HEK293 (cell line): ENCODE data around the gene FYTTD1.

Experiments used
- GLI4 ChIP-seq: fragments of 450-650 bp; formaldehyde crosslinking; IDR thresholded peaks from 2 replicates; pipeline ENCODE4 v1.5.1; 2016; ENCODE audit warnings: missing biosample characterization, missing genetic modification characterization
- GLIS2 ChIP-seq: fragments of 450-650 bp; formaldehyde crosslinking; IDR thresholded peaks from 2 replicates; pipeline ENCODE4 v1.5.1; 2016; ENCODE audit warnings: missing biosample characterization, missing genetic modification characterization
- HIC1 ChIP-seq: fragments of 450-650 bp; formaldehyde crosslinking; IDR thresholded peaks from 2 replicates; pipeline ENCODE4 v1.5.1; 2016; ENCODE audit warnings: missing biosample characterization, missing genetic modification characterization
- IKZF3 ChIP-seq: fragments of 450-650 bp; IDR thresholded peaks from 2 replicates; pipeline ENCODE4 v1.5.0; 2018; ENCODE audit warnings: missing biosample characterization, mild to moderate bottlenecking, missing genetic modification characterization, moderate library complexity
- MEIS1 ChIP-seq: sonication (generic); formaldehyde crosslinking; IDR thresholded peaks from 2 replicates; pipeline ENCODE4 v1.8.1; 2022; ENCODE audit warnings: missing genetic modification reagents, mild to moderate bottlenecking, borderline replicate concordance
- MZF1 ChIP-seq: fragments of 450-650 bp; formaldehyde crosslinking; IDR thresholded peaks from 2 replicates; pipeline ENCODE4 v1.5.1; 2017; ENCODE audit warnings: missing biosample characterization, missing genetic modification characterization, borderline replicate concordance
- PRDM1 ChIP-seq: fragments of 450-650 bp; formaldehyde crosslinking; IDR thresholded peaks from 2 replicates; pipeline ENCODE4; 2016; ENCODE audit warnings: missing biosample characterization, missing genetic modification characterization
- PRDM10 ChIP-seq: fragments of 450-650 bp; formaldehyde crosslinking; IDR thresholded peaks from 2 replicates; pipeline ENCODE4 v1.5.1; 2016; ENCODE audit warnings: missing biosample characterization, missing genetic modification characterization
- PRDM4 ChIP-seq: fragments of 450-650 bp; formaldehyde crosslinking; IDR thresholded peaks from 2 replicates; pipeline ENCODE4 v1.5.1; 2017; ENCODE audit warnings: missing biosample characterization, missing genetic modification characterization
- REPIN1 ChIP-seq: fragments of 450-650 bp; formaldehyde crosslinking; IDR thresholded peaks from 2 replicates; pipeline ENCODE4 v1.5.1; 2017; ENCODE audit warnings: missing biosample characterization, missing genetic modification characterization, low read depth
- ZBTB17 ChIP-seq: fragments of 450-650 bp; formaldehyde crosslinking; IDR thresholded peaks from 2 replicates; pipeline ENCODE4 v1.5.1; 2016; ENCODE audit warnings: missing biosample characterization, missing genetic modification characterization
- ZBTB21 ChIP-seq: fragments of 450-650 bp; formaldehyde crosslinking; IDR thresholded peaks from 2 replicates; pipeline ENCODE4 v1.5.1; 2017; ENCODE audit warnings: missing biosample characterization, missing genetic modification characterization
- ZBTB44 ChIP-seq: fragments of 450-650 bp; IDR thresholded peaks from 2 replicates; pipeline ENCODE4 v1.5.1; 2018; ENCODE audit warnings: missing biosample characterization, mild to moderate bottlenecking, missing genetic modification characterization
- ZFP37 ChIP-seq: fragments of 450-650 bp; formaldehyde crosslinking; IDR thresholded peaks from 2 replicates; pipeline ENCODE4 v1.5.1; 2016; ENCODE audit warnings: missing biosample characterization, missing genetic modification characterization
- ZNF133 ChIP-seq: fragments of 450-650 bp; formaldehyde crosslinking; IDR thresholded peaks from 2 replicates; pipeline ENCODE4 v1.5.1; 2016; ENCODE audit warnings: missing biosample characterization, missing genetic modification characterization
- ZNF140 ChIP-seq: fragments of 450-650 bp; formaldehyde crosslinking; IDR thresholded peaks from 2 replicates; pipeline ENCODE4 v1.5.1; 2016; ENCODE audit warnings: missing biosample characterization, missing genetic modification characterization
- ZNF146 ChIP-seq: fragments of 450-650 bp; formaldehyde crosslinking; IDR thresholded peaks from 2 replicates; pipeline ENCODE4 v1.5.1; 2016; ENCODE audit warnings: missing biosample characterization, missing genetic modification characterization
- ZNF223 ChIP-seq: fragments of 450-650 bp; formaldehyde crosslinking; IDR thresholded peaks from 2 replicates; pipeline ENCODE4 v1.5.1; 2016; ENCODE audit warnings: missing biosample characterization, missing genetic modification characterization
- ZNF274 ChIP-seq, 2 experiments: fragments of 200-500 bp in 1 of 2; fragments of 450-650 bp in 1 of 2; sonication (Bioruptor generic) in 1 of 2; formaldehyde crosslinking in 1 of 2; IDR thresholded peaks; 2 replicates each; pipeline versions ENCODE4 v1.5.1 to v1.6.1; 2014 to 2016; ENCODE audit warnings: borderline replicate concordance in 1 of 2, inconsistent platforms in 1 of 2, low read length in 1 of 2, missing biosample characterization in 1 of 2, missing genetic modification characterization in 1 of 2
- ZNF341 ChIP-seq: fragments of 450-650 bp; formaldehyde crosslinking; IDR thresholded peaks from 2 replicates; pipeline ENCODE4; 2016; ENCODE audit warnings: low read depth, missing biosample characterization, missing genetic modification characterization
- ZNF354C ChIP-seq: fragments of 450-650 bp; formaldehyde crosslinking; IDR thresholded peaks from 2 replicates; pipeline ENCODE4 v1.5.1; 2016; ENCODE audit warnings: missing biosample characterization, missing genetic modification characterization, low read depth, borderline replicate concordance
- ZNF391 ChIP-seq: fragments of 450-650 bp; formaldehyde crosslinking; IDR thresholded peaks from 2 replicates; pipeline ENCODE4 v1.5.1; 2016; ENCODE audit warnings: low read depth, missing biosample characterization, missing genetic modification characterization, borderline replicate concordance
- ZNF394 ChIP-seq: fragments of 450-650 bp; formaldehyde crosslinking; IDR thresholded peaks from 2 replicates; pipeline ENCODE4 v1.5.1; 2016; ENCODE audit warnings: missing biosample characterization, missing genetic modification characterization, mild to moderate bottlenecking, moderate library complexity, borderline replicate concordance
- ZNF529 ChIP-seq: fragments of 450-650 bp; formaldehyde crosslinking; IDR thresholded peaks from 2 replicates; pipeline ENCODE4 v1.5.1; 2017; ENCODE audit warnings: missing genetic modification characterization, missing biosample characterization; ENCODE audit not compliant: insufficient replicate concordance
- ZNF548 ChIP-seq: fragments of 450-650 bp; formaldehyde crosslinking; IDR thresholded peaks from 2 replicates; pipeline ENCODE4 v1.5.1; 2016; ENCODE audit warnings: missing biosample characterization, missing genetic modification characterization
- ZNF549 ChIP-seq: fragments of 450-650 bp; IDR thresholded peaks from 2 replicates; pipeline ENCODE4 v1.5.1; 2018; ENCODE audit warnings: missing biosample characterization, missing genetic modification characterization, mild to moderate bottlenecking, inconsistent platforms, moderate library complexity
- ZNF596 ChIP-seq: fragments of 450-650 bp; IDR thresholded peaks from 2 replicates; pipeline ENCODE4 v1.5.0; 2018; ENCODE audit warnings: missing biosample characterization, mild to moderate bottlenecking, missing genetic modification characterization, moderate library complexity
- ZNF629 ChIP-seq: fragments of 450-650 bp; formaldehyde crosslinking; IDR thresholded peaks from 2 replicates; pipeline ENCODE4 v1.5.1; 2017; ENCODE audit warnings: missing biosample characterization, missing genetic modification characterization
- ZNF843 ChIP-seq: fragments of 450-650 bp; formaldehyde crosslinking; IDR thresholded peaks from 2 replicates; pipeline ENCODE4 v1.5.1; 2016; ENCODE audit warnings: missing biosample characterization, missing genetic modification characterization
- ZSCAN30 ChIP-seq: fragments of 450-650 bp; IDR thresholded peaks from 2 replicates; pipeline ENCODE4 v1.5.1; 2018; ENCODE audit warnings: missing biosample characterization, mild to moderate bottlenecking, missing genetic modification characterization, moderate library complexity
- ZXDB ChIP-seq: fragments of 450-650 bp; formaldehyde crosslinking; IDR thresholded peaks from 2 replicates; pipeline ENCODE4 v1.5.1; 2016; ENCODE audit warnings: missing biosample characterization, missing genetic modification characterization

The FYTTD1 gene

GRCh38 chr3:197749315-197749600, 425 bp upstream of the FYTTD1 start (continued):
- TF ChIP-seq ZBTB44 (tag by site-specific recombination) (peak; percentile 74), ZNF140 (tag by site-specific recombination) (no peak), ZNF529 (tag by site-specific recombination) (no peak), ZNF133 (no peak), HIC1 (tag by site-specific recombination) (peak; percentile 61; the same call in 1 of the 2 replicates), PRDM1 (tag by site-specific recombination) (peak; percentile 39; the same call in 1 of the 2 replicates), ZSCAN30 (tag by site-specific recombination) (0 out of 2 replicates have a peak, but pooled peaks have one; percentile 25), IKZF3 (tag by site-specific recombination) (no peak), ZNF146 (tag by site-specific recombination) (no peak), ZNF843 (no peak), ZNF354C (tag by site-specific recombination) (no peak), ZBTB17 (tag by site-specific recombination) (peak; percentile 100), ZNF223 (tag by site-specific recombination) (peak; percentile 98), GLI4 (tag by site-specific recombination) (0 out of 2 replicates have a peak, but pooled peaks have one; percentile 13), GLIS2 (peak; percentile 90), ZNF596 (tag by site-specific recombination) (no peak), PRDM4 (no peak), MZF1 (tag by site-specific recombination) (no peak), MEIS1 (CRISPR knock-in tag) (no peak), PRDM10 (tag by site-specific recombination) (peak; percentile 97), REPIN1 (0 out of 2 replicates have a peak, but pooled peaks have one; percentile 46), ZNF274 (IDR thresholded peaks at IDR 0.05; ENCODE audit: low read length) (no peak), ZNF274 (tag by site-specific recombination; IDR thresholded peaks at IDR 0.05; ENCODE audit: borderline replicate concordance) (no peak), ZNF549 (tag by site-specific recombination) (no peak), ZFP37 (tag by site-specific recombination) (peak; percentile 85), ZNF341 (tag by site-specific recombination) (peak; percentile 75), ZNF394 (tag by site-specific recombination) (peak; percentile 91), ZXDB (tag by site-specific recombination) (peak; percentile 11; the same call in 1 of the 2 replicates), ZNF629 (tag by site-specific recombination) (peak; percentile 92), ZBTB21 (tag by site-specific recombination) (peak; percentile 67; the same call in 1 of the 2 replicates), ZNF391 (tag by site-specific recombination) (no peak), ZNF548 (tag by site-specific recombination) (no peak)
